Measurements from ENCODE around the gene AMHR2. TPM values are rescaled to one million over a fixed set of nuclear protein-coding genes. Genes with fewer than 3 reads are reported as not detected.
"Not testable (repeated sequence)": the region's sequence is repeated elsewhere in the genome, so short reads cannot be mapped to it uniquely, and the experiment has no call there.

The AMHR2 gene
- not detected for total RNA-seq

DNA sequence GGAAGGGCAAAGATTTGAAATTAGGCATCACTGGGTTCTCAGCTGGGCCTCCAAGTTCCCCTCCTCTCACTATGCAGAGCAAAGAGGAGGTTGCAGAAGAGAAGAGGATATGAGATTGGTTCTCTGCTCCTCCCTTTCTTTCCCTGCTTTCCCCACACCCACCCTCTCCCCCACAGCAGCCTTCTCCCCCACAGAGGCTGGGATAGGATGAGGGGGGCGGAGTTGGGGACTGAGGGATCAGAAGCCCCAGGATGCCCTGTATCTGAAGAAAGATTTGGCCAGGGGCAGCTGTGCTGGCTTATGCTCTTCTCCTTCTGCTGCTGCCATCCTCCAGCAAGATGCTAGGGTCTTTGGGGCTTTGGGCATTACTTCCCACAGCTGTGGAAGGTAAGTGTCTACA is at the start of gene AMHR2:
TSS of gene AMHR2 (plus strand) at position 259 of the 400 bp plus-strand sequence. CDS start at position 339, 80 bp downstream.
- no peak within 1 kb of the TSS for H3K4me3 ChIP-seq (ENCODE audit: low read length in 3 of 3)
- H3K4me1 ChIP-seq (ENCODE audit: control insufficient read depth in 3 of 3, insufficient read depth in 3 of 3, low read length in 3 of 3): peaks cover 2 to 12% (median 6%) of the 10 kb centered on the region in 3 donors
- no peaks in the 10 kb centered on the region for H3K9me3 ChIP-seq (ENCODE audit: control insufficient read depth in 3 of 3, low read length in 3 of 3)
- H3K27me3 ChIP-seq (ENCODE audit: control insufficient read depth in 3 of 3, insufficient read depth in 3 of 3, low read length in 3 of 3): no peaks in the 10 kb centered on the region
- no peaks in the 10 kb centered on the region for H3K36me3 ChIP-seq (ENCODE audit: control insufficient read depth in 3 of 3, insufficient read depth in 3 of 3, low read length in 3 of 3)
- H3K27ac ChIP-seq (ENCODE audit: low read depth, low read length): no peak within 1 kb of the TSS
- no peak within 1 kb of the TSS for H3K9ac ChIP-seq (ENCODE audit: low read depth in 1 of 3, low read length in 3 of 3)

DNA sequence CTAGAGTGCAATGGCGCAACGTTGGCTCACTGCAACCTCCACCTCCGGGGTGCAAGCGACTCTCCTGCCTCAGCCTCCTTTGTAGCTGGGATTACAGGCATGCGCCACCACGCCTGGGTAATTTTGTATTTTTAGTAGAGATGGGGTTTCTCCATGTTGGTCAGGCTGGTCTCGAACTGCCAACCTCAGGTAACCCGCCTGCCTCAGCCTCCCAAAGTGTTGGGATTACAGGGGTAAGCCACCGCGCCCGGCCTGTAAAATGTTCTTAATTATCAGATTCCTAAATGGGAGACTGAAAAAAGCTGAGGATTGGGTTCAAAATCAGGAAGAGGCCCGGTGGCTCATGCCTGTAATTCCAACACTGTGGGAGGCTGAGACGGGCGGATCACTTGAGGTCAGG is 49.4 kb upstream of the AMHR2 start:
- H3K4me1 ChIP-seq (ENCODE audit: control insufficient read depth in 3 of 3, insufficient read depth in 3 of 3, low read length in 3 of 3): peaks cover 21 to 25% (median 22%) of the 10 kb centered on the region in 3 donors
- not testable (repeated sequence) for H3K9me3 ChIP-seq (ENCODE audit: control insufficient read depth in 3 of 3, low read length in 3 of 3); H3K9ac ChIP-seq (ENCODE audit: low read depth in 1 of 3, low read length in 3 of 3); H3K27ac ChIP-seq (ENCODE audit: low read depth, low read length); H3K36me3 ChIP-seq (ENCODE audit: control insufficient read depth in 3 of 3, insufficient read depth in 3 of 3, low read length in 3 of 3); H3K4me3 ChIP-seq (ENCODE audit: low read length in 3 of 3); H3K27me3 ChIP-seq (ENCODE audit: control insufficient read depth in 3 of 3, insufficient read depth in 3 of 3, low read length in 3 of 3)

GRCh38 chr12:53376747-53377146 is 46.9 kb upstream of the AMHR2 start:
- H3K4me3 ChIP-seq (ENCODE audit: low read length in 3 of 3): no peak overlapping the region
- H3K36me3 ChIP-seq (ENCODE audit: control insufficient read depth in 3 of 3, insufficient read depth in 3 of 3, low read length in 3 of 3): peaks cover 3 to 5% (median 3%) of the 10 kb centered on the region in 3 donors
- H3K27me3 ChIP-seq (ENCODE audit: control insufficient read depth in 3 of 3, insufficient read depth in 3 of 3, low read length in 3 of 3): no peaks in the 10 kb centered on the region
- H3K27ac ChIP-seq (ENCODE audit: low read depth, low read length): no peak overlapping the region
- H3K9me3 ChIP-seq (ENCODE audit: control insufficient read depth in 3 of 3, low read length in 3 of 3): no peaks in the 10 kb centered on the region
- no peak overlapping the region for H3K9ac ChIP-seq (ENCODE audit: low read depth in 1 of 3, low read length in 3 of 3)
- peaks cover 19 to 23% (median 19%) of the 10 kb centered on the region in 3 donors for H3K4me1 ChIP-seq (ENCODE audit: control insufficient read depth in 3 of 3, insufficient read depth in 3 of 3, low read length in 3 of 3)

DNA sequence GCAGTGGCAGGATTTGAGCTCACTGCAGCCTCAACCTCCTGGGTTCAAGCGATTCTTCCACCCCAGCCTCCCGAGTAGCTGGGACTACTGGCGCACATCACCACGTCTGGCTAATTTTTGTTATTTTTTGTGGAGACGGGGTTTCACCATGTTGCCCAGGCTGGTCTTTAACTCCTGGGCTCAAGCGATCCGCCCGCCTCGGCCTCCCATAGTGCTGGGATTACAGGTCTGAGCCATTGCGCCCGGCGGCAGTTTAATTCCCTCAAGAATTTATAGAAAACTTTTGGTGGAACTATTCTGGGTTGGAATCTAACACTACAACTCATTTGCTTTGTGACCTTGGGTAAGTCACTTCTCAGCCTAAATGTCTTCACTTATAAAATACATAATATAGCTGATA is 45.4 kb upstream of the AMHR2 start:
- Histone ChIP-seq H3K9ac (ENCODE audit: low read depth in 1 of 3, low read length in 3 of 3) (peak overlapping the region; percentile 85 to 97 (median 97)), H3K27ac (ENCODE audit: low read depth, low read length) (peak overlapping the region; percentile 94), H3K4me3 (ENCODE audit: low read length in 3 of 3) (no peak overlapping the region), H3K27me3 (ENCODE audit: control insufficient read depth in 3 of 3, insufficient read depth in 3 of 3, low read length in 3 of 3) (no peaks in the 10 kb centered on the region), H3K4me1 (ENCODE audit: control insufficient read depth in 3 of 3, insufficient read depth in 3 of 3, low read length in 3 of 3) (peaks cover 28 to 31% (median 29%) of the 10 kb centered on the region in 3 donors), H3K36me3 (ENCODE audit: control insufficient read depth in 3 of 3, insufficient read depth in 3 of 3, low read length in 3 of 3) (peaks cover 18 to 20% (median 18%) of the 10 kb centered on the region in 3 donors), H3K9me3 (ENCODE audit: control insufficient read depth in 3 of 3, low read length in 3 of 3) (no peaks in the 10 kb centered on the region)

DNA sequence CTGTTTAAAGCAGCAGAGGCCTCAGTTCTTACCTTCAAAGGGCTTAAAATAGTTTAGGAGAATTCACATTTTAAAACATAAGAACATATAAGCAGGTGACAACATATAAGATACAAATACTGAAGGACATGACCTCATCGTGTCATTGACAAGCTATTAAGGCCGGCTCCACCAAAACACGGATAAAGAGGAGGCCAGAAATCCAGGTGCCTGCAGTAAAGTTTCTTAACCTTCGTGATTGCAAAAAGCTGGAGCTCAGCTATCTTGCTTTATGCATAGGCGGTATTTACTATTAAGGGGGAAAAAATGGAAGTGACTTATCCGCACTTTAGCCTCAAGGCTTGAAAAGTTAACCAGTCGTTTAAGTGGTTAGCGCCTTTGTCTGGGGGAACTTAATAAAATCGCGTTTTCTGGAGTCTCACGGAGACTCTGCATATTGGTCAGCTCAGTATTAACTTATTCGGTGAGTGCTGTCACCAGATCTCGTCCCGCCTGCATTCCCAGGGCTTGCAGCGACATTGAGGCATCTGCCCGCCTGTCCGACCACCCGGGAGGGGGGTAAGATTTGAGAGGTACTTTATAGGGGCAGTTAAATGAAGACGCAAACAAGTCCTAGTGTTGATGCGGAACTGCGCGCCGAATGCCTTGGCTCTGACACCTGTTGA is 44.8 kb upstream of the AMHR2 start:
- Histone ChIP-seq H3K36me3 (ENCODE audit: control insufficient read depth in 3 of 3, insufficient read depth in 3 of 3, low read length in 3 of 3) (peaks cover 21 to 24% (median 22%) of the 10 kb centered on the region in 3 donors), H3K9ac (ENCODE audit: low read depth in 1 of 3, low read length in 3 of 3) (peak overlapping the region; percentile 85 to 97 (median 97)), H3K9me3 (ENCODE audit: control insufficient read depth in 3 of 3, low read length in 3 of 3) (no peaks in the 10 kb centered on the region), H3K4me1 (ENCODE audit: control insufficient read depth in 3 of 3, insufficient read depth in 3 of 3, low read length in 3 of 3) (peaks cover 35% of the 10 kb centered on the region in 3 donors), H3K27ac (ENCODE audit: low read depth, low read length) (peak overlapping the region; percentile 94), H3K27me3 (ENCODE audit: control insufficient read depth in 3 of 3, insufficient read depth in 3 of 3, low read length in 3 of 3) (no peaks in the 10 kb centered on the region), H3K4me3 (ENCODE audit: low read length in 3 of 3) (peak overlapping the region; percentile 83 to 97 (median 94))

DNA sequence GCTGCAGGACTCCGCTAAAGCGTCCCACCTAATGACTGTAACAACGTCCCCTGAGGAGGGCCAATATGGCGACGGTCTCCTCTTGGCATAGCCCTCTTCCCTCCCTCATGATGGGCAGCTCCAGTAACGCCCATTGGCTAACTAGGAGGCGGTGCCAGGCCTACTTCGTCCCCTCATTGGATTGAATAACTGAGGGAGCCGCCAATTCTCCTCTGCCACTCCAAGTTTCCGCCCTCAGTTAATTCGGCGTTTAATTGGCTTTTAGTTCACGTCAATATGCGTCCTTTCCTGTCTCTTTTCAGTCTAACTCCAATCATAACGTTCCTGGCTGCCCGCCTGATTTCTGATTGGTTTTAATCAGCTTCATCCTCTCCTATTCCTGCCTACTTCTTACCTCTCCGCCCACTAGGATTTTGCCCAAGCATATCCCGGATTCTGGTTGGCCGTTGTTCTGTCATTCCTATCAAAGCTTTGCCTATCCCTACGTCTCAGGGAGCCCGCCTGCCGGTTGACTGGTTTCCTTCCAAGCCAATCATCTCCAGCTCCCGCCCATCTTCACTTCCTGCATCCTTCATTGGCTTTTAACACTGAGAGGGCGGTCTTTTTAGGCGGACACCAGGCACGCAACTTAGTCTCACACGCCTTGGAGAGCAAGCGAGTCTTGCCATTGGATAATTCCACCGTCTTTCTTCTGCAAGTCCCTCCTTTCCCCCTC is 44.1 kb upstream of the AMHR2 start:
- Histone ChIP-seq H3K27me3 (ENCODE audit: control insufficient read depth in 3 of 3, insufficient read depth in 3 of 3, low read length in 3 of 3) (no peaks in the 10 kb centered on the region), H3K4me1 (ENCODE audit: control insufficient read depth in 3 of 3, insufficient read depth in 3 of 3, low read length in 3 of 3) (peaks cover 38 to 41% (median 38%) of the 10 kb centered on the region in 3 donors), H3K9ac (ENCODE audit: low read depth in 1 of 3, low read length in 3 of 3) (peak overlapping the region; percentile 85 to 97 (median 97)), H3K27ac (ENCODE audit: low read depth, low read length) (peak overlapping the region; percentile 96), H3K4me3 (ENCODE audit: low read length in 3 of 3) (peak overlapping the region; percentile 83 to 97 (median 94)), H3K9me3 (ENCODE audit: control insufficient read depth in 3 of 3, low read length in 3 of 3) (no peaks in the 10 kb centered on the region), H3K36me3 (ENCODE audit: control insufficient read depth in 3 of 3, insufficient read depth in 3 of 3, low read length in 3 of 3) (peaks cover 22 to 25% (median 24%) of the 10 kb centered on the region in 3 donors)

DNA sequence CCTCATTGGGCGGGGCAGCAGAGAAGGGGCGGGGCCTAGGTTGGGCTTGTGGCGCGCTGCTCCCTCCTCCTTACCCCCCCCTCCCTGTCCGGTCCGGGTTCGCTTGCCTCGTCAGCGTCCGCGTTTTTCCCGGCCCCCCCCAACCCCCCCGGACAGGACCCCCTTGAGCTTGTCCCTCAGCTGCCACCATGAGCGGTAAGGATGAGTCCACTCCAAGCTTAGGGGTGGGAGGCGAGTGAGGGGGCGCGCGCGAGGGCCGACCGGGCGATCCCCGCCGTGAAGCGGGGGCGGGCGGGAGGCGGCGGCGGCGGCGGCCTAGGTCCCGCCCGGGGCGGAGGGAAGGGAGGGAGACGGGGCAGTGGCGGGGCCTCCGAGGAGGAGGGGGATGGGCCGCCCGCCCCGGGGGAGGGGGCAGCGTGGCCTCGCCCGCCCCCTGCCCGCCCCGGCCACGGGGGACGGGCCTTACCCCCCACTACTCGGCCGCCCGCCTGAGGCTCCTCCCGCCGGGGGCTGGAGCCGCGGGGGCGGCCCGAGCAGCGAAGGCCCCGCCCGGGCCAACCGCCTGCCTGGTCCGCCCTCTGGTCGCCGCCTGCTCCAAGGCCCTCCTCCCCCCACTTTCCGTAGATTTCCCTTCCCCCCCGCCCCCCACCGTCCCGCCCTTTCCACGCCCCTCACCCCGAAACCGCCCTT is 43.4 kb upstream of the AMHR2 start, which contains the start of gene SP1:
TSS of gene SP1 (plus strand) at position 73 of the 690 bp plus-strand sequence. CDS start at position 189, 116 bp downstream.
- Histone ChIP-seq H3K27ac (ENCODE audit: low read depth, low read length) (peak within 1 kb of the TSS; percentile 96), H3K4me1 (ENCODE audit: control insufficient read depth in 3 of 3, insufficient read depth in 3 of 3, low read length in 3 of 3) (peaks cover 39 to 43% (median 41%) of the 10 kb centered on the region in 3 donors), H3K9me3 (ENCODE audit: control insufficient read depth in 3 of 3, low read length in 3 of 3) (no peaks in the 10 kb centered on the region), H3K4me3 (ENCODE audit: low read length in 3 of 3) (peak within 1 kb of the TSS; percentile 83 to 97 (median 94)), H3K36me3 (ENCODE audit: control insufficient read depth in 3 of 3, insufficient read depth in 3 of 3, low read length in 3 of 3) (peaks cover 22 to 27% (median 24%) of the 10 kb centered on the region in 3 donors), H3K27me3 (ENCODE audit: control insufficient read depth in 3 of 3, insufficient read depth in 3 of 3, low read length in 3 of 3) (no peaks in the 10 kb centered on the region), H3K9ac (ENCODE audit: low read depth in 1 of 3, low read length in 3 of 3) (peak within 1 kb of the TSS; percentile 85 to 97 (median 97))

DNA sequence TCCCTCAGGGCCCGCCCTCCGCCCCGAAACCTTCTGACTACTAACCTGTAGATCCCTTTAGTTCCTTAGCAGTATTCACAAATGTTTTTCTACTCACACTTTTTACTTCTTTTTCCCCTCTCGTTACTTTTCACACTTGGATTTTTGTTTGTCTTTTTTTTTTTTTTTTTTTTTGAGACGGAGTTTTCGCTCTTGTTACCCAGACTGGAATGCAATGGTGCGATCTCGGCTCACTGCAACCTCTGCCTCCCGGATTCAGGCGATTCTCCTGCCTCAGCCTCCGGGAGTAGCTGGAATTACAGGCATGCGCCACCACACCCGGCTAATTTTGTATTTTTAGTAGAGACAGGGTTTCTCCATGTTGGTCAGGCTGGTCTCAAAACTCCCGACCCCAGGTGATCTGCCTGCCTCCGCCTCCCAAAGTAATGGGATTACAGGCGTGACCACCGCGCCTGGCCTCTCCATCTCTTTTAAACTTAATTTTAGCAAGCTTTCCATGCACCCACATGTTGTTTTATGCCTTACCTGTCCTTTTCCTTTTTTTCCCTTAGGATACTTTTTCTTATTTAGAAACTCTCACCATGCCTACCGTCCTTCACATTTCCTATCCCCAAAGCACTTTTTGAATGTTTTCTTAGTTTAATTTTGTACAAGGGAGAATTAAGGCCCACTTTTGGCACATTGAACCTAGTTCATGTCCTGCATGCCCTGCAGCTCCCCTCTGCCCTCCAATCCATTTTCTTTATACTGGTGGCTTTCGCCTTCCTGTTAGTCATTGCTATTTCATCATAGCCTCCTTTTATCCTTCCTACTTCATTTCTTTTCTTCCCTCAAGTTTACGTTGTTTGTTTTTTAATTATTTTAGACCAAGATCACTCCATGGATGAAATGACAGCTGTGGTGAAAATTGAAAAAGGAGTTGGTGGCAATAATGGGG is 42.6 kb upstream of the AMHR2 start:
- Histone ChIP-seq H3K36me3 (ENCODE audit: control insufficient read depth in 3 of 3, insufficient read depth in 3 of 3, low read length in 3 of 3) (peaks cover 22 to 27% (median 25%) of the 10 kb centered on the region in 3 donors), H3K9ac (ENCODE audit: low read depth in 1 of 3, low read length in 3 of 3) (peak overlapping the region; percentile 54 to 72 (median 59)), H3K4me3 (ENCODE audit: low read length in 3 of 3) (peak overlapping the region; percentile 60 to 80 (median 65)), H3K27me3 (ENCODE audit: control insufficient read depth in 3 of 3, insufficient read depth in 3 of 3, low read length in 3 of 3) (no peaks in the 10 kb centered on the region), H3K9me3 (ENCODE audit: control insufficient read depth in 3 of 3, low read length in 3 of 3) (no peaks in the 10 kb centered on the region), H3K4me1 (ENCODE audit: control insufficient read depth in 3 of 3, insufficient read depth in 3 of 3, low read length in 3 of 3) (peaks cover 39 to 43% (median 43%) of the 10 kb centered on the region in 3 donors), H3K27ac (ENCODE audit: low read depth, low read length) (peak overlapping the region; percentile 78)
